Activated CD8-positive, alpha-beta memory T cell treated with anti-CD3 and anti-CD28 coated beads for 48 hours (primary cell): ENCODE results near the gene NTRK3.
"Not testable (repeated sequence)": the region's sequence is repeated elsewhere in the genome, so short reads cannot be mapped to it uniquely, and the experiment has no call there.

Experiments
- DNase-seq, 3 experiments: peaks; one replicate each; pipeline ENCODE4 v3.0.0-alpha.2; 2020; ENCODE audit warnings: low read depth in 2 of 3, low spot score in 2 of 3

The NTRK3 gene

DNA sequence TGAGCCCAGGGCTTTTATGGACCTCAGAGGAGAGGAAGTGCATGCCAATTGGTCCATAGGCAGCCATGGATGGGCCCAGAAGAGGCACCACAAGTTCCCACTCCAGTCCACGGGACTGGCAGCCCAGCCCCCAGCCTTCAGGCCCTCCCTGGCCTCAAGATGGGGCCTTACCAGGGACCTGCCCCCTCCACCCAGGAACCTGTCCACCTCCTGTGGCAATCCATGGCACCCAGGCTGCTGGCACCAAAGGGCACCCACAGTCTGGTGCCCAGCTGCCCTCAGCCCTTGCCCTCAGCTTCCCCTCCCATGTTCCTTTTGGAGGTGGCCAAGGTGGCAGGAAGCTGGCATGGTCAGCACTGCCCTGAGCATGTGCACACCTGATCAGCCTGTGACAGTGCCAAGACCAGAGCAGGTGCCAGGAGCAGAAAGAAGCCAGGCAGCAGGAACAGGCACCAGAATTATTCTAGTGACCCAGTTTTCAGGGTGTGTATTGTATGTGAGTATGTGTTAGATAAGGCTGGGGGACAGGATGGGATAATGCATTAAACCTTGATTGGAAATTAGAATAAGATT lies 415.0 kb downstream of the NTRK3 start:
- DNase-seq, result no peak

DNA sequence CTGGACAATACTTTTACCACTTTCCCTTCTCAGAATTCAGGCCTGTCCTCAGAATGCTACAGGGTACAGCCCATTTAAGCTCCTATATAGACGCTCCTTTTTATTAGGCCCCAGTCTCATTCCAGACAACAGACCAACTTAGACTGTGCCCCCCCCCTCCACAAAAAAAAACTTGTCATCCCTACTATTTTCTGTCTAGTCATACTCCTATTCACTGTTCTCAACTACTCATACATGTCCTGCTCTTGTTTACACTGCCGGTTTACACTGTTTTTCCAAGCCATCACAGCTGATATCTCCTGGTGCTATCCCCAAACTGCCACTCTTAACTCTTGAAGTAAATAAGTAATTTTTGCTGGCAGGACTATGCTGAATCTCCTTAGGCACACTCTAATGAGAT lies 420.7 kb downstream of the NTRK3 start:
- not testable (repeated sequence) for DNase-seq

DNA sequence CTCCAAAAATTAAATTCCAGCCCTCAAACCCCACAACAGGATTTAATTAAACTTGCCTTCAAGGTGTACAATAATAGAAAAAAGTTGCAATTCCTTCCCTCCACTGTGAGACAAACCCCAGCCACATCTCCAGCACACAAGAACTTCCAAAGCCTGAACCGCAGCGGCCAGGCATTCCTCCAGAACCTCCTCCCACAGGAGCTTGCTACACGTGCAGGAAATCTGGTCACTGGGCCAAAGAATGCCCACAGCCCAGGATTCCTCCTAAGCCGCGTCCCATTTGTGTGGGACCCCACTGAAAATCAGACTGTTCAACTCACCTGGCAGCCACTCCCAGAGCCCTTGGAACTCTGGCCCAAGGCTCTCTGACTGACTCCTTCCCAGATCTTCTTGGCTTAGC lies 423.2 kb downstream of the NTRK3 start:
- DNase-seq, result not testable (repeated sequence)

DNA sequence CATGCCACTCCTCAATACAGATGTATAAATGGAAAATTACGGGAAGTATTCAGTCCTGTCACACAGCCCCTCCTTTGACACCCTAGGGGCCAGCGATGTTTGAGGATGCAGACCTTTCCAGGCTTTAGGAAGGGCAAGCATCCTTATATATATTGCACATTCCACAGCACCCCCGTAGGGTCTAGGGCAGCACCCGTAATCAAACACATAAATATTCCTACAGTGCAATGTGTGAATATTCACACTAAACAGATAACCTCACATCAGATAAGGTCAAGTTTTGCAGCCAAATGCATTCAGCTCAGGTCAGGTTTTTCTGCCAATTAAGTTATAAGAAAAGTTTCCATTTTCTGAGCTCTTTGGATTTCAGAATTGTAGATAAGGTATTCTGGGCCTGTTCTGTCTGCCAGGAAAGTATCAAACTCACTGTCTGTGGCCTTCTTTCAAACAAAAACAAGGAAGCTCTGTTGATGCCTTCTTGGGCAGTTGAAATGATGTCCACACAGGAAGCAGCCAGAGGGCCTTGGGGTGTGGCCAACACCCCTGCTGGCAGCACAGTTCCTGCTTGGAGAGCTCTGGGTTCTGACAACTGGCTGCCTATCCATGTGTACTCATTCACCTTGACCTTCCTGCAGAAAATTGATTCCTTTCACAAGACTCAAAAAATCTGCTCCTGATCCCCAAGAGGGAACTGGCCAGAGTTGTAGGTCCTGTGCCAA lies 427.0 kb downstream of the NTRK3 start:
- no peak for DNase-seq

DNA sequence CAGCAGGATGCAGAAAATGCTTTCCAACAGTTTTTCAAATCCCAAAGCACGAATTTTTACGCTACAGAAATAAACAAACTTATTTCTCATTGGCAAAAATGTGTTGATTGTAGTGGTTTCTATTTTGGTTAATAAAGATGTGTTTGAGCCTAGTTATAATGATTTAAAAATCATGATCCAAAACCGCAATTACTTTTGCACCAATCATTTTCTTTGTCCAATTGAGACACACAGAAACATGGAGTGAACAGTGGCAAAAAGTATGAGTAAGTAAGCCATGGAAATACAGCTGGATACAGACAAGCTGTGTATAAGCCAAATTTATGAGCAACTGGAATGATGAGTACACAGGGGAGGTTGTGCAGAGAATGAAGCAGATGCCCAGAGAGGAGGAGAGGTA lies 427.9 kb downstream of the NTRK3 start:
- no peak for DNase-seq

DNA sequence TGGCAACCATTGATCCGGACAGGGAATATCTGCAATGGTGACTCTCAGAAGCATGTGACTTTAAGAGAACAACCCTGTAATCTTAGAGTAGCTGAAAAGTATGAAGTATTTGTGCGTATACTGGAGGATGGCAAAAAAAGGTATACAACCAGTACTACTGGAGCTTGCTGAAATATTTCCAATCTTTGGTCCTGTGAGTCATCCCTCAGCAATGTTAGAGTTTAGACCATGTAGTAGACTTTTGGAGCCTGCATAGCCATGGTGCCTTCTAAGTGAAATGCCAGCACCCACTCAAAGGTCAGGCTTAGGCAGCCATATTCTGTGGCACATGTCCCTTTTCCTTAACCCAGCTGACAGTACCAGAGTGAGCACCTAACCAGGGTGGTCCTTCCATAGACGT lies 429.4 kb downstream of the NTRK3 start:
- DNase-seq, result no peak

DNA sequence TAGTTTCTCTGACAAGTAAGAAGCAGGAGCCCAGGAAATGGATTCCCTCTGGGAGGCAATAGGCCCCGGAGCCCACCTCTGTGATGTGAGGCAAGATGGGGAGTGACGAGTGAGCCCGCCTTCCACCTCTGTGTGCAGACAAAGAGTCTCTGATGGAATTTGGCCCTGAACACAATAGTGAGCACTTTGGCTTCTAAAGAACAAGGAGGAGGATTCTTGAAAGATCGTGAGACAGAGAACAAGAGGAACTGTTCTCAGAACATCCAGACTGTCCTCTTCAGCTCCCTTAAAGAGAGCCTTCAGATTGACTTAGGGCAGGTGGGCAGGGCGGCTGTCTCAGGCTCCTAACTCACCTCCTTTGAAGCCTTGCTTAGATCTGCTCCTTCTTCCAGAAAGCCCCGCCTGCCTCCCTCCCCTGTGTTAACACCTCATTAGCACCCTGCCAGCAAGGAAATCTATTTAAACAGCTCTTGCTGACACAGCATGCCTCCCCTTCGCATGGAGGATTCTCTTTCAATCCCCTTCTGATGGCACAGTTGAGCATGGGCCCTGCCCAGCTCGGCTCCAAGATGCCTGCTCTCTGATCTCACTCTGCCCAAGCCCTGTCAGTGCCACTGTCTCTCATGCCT lies 430.3 kb downstream of the NTRK3 start:
- no peak for DNase-seq

DNA sequence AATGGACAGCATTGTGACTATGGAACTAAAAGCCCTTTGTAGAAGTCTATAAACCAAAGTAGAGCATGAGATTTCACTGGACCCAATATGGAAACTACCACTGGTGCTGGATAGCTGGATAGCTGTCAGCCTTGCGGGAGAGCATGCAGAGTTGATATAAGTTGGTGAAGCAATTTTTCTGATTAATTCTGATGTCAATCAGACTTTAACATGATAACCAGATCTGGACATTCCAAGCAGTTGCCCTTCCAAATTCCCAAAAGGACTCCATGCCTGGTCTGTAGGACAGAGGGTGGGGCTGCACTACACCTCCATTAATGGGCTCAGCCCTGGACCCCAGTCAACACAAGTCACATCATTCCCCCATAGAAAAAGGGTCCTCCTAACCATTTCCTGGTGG lies 437.8 kb downstream of the NTRK3 start:
- DNase-seq, result no peak

DNA sequence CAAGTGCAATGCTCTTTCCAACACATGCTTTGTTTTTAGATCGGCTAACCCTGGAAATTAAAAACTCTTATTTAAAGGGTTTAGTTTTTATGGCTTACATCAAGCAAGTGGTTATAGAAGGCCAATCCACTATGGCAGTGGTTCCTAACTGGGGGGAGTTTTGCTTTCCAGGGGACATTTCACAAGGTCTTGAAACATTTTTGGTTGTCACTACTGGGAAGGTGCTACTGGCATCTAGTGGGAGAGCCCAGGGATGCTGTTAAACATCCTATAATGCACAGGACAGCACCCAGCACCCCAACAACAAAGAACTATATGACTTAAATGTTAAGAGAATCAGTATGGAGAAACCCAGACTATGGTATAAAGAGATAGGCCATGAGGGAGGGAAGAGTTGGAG lies 439.0 kb downstream of the NTRK3 start:
- no peak for DNase-seq

DNA sequence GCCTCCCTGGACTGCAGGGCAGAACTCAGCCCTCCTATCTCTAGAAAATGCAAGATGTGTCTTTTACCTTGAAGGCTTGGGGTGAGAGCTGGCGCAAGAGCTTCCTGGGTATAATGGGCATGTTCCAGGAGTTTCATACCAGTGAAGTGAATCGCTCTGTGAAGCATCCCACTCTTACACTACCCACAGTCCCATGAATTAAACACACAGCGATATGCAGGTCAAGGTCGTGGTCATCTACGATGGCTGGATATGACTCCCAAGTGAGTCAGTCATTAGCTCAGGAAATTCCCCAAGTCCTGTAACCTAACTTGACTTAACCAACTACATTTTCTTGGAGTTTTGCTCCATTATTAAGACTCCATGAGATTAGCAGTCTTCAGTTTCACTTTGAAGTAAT lies 439.7 kb downstream of the NTRK3 start:
- DNase-seq, result no peak

DNA sequence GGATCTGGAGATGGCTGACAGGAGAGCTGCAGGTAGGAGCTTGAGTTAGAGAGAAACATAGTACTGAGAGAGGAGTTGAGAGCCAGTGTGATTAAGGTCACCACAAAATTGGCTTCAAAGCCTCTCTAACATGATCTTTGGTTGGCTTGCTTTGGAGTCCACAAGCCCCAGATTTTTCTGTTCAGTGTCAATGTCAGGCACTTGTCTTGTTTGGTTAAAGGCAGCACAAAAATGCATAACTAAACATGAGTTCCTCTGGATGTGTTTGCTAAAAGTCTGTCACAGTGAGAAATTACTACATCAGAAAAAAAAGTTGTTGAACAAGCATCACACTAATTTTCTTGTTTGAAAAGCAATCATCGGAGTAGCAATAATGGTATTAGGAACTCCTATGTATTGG lies 440.5 kb downstream of the NTRK3 start:
- DNase-seq, result no peak
